H7 (cell line): ENCODE measurements around the gene SMARCC2. TPM values are rescaled to one million over a fixed set of nuclear protein-coding genes. Genes with fewer than 3 reads are reported as not detected.
A peak's percentile ranks its signal among the peaks of the same experiment; 100 is the strongest.
"Not testable (repeated sequence)": the region's sequence is repeated elsewhere in the genome, so short reads cannot be mapped to it uniquely, and the experiment has no call there.

ENCODE experiments used
- DNase-seq: peaks from one replicate; pipeline ENCODE4 v3.0.0; 2012
- H3K27me3 ChIP-seq: 2 replicates; pipeline ENCODE4 v1.6.0; 2011; ENCODE audit warnings: mild to moderate bottlenecking, low read length; ENCODE audit not compliant: control insufficient read depth, insufficient read depth
- H3K36me3 ChIP-seq: replicated peaks from 2 replicates; pipeline ENCODE4 v1.5.1; 2011; ENCODE audit warnings: low read length; ENCODE audit not compliant: control insufficient read depth, insufficient read depth
- H3K4me3 ChIP-seq: 2 replicates; pipeline ENCODE4 v1.5.1; 2011; ENCODE audit warnings: low read depth, mild to moderate bottlenecking, control low read depth, low read length, moderate library complexity; ENCODE audit not compliant: insufficient read depth
- total RNA-seq: library from RNA; depleted of rRNA; stranded (reverse); fragments of >200 nt; shearing (Covaris generic); gene quantifications from 2 replicates; pipeline ENCODE4 v1.2.3, GENCODE V29; 2014

The SMARCC2 gene
- total RNA-seq, 1 experiment from 2014 or later: 20.0 TPM

- DNase-seq: peak; percentile 66
- peaks cover 56% of the 10 kb centered on the region for H3K36me3 ChIP-seq
- no peaks in the 10 kb centered on the region for H3K27me3 ChIP-seq
- H3K4me3 ChIP-seq: no peak overlapping the region
Measured at GRCh38 chr12:56163533-56164344, 25.5 kb downstream of the SMARCC2 start.

GRCh38 chr12:56162468-56163290 is 26.6 kb downstream of the SMARCC2 start:
- Histone ChIP-seq H3K36me3 (peaks cover 52% of the 10 kb centered on the region), H3K4me3 (no peak overlapping the region), H3K27me3 (no peaks in the 10 kb centered on the region)
- DNase-seq: peak; percentile 52

- peaks cover 48% of the 10 kb centered on the region for H3K36me3 ChIP-seq
- H3K27me3 ChIP-seq: no peaks in the 10 kb centered on the region
- no peak overlapping the region for H3K4me3 ChIP-seq
- no peak for DNase-seq
Measured at GRCh38 chr12:56161690-56162351, 27.5 kb downstream of the SMARCC2 start.

- no peaks in the 10 kb centered on the region for H3K27me3 ChIP-seq
- H3K36me3 ChIP-seq: peaks cover 48% of the 10 kb centered on the region
- DNase-seq: no peak
- H3K4me3 ChIP-seq: no peak overlapping the region
Measured at GRCh38 chr12:56160894-56161689, 28.2 kb downstream of the SMARCC2 start.

- H3K4me3 ChIP-seq: peak overlapping the region; percentile 70
- H3K27me3 ChIP-seq: no peaks in the 10 kb centered on the region
- no peak for DNase-seq
- H3K36me3 ChIP-seq: peaks cover 46% of the 10 kb centered on the region
Measured at GRCh38 chr12:56160193-56160763, 29.0 kb downstream of the SMARCC2 start.

GRCh38 chr12:56159482-56160192 is 29.6 kb downstream of the SMARCC2 start:
- no peak for DNase-seq
- Histone ChIP-seq H3K36me3 (peaks cover 44% of the 10 kb centered on the region), H3K4me3 (peak overlapping the region; percentile 70), H3K27me3 (no peaks in the 10 kb centered on the region)

GRCh38 chr12:56158926-56159461 is 30.3 kb downstream of the SMARCC2 start:
- Histone ChIP-seq H3K4me3 (peak overlapping the region; percentile 70), H3K36me3 (peaks cover 43% of the 10 kb centered on the region), H3K27me3 (no peaks in the 10 kb centered on the region)
- DNase-seq: peak; percentile 76

- peak; percentile 95 for DNase-seq
- Histone ChIP-seq H3K4me3 (peak within 1 kb of the TSS; percentile 70), H3K36me3 (peaks cover 40% of the 10 kb centered on the region), H3K27me3 (no peaks in the 10 kb centered on the region)
Measured at GRCh38 chr12:56158029-56158925, 31.0 kb downstream of the SMARCC2 start, which contains the start of gene MYL6. Gene MYL6, plus strand, starts transcription at chr12:56158359. Its CDS starts 43 bp downstream, at chr12:56158402.

- Histone ChIP-seq H3K27me3 (no peaks in the 10 kb centered on the region), H3K4me3 (peak overlapping the region; percentile 44), H3K36me3 (peaks cover 36% of the 10 kb centered on the region)
- DNase-seq: peak; percentile 93
Measured at GRCh38 chr12:56157201-56158028, 31.9 kb downstream of the SMARCC2 start.

- H3K36me3 ChIP-seq: peaks cover 31% of the 10 kb centered on the region
- DNase-seq, H3K27me3 ChIP-seq: not testable (repeated sequence)
- H3K4me3 ChIP-seq: peak overlapping the region; percentile 44
Measured at GRCh38 chr12:56156464-56157200, 32.7 kb downstream of the SMARCC2 start.

- Histone ChIP-seq H3K36me3 (peaks cover 18% of the 10 kb centered on the region), H3K27me3 (no peaks in the 10 kb centered on the region), H3K4me3 (no peak overlapping the region)
- no peak for DNase-seq
Measured at GRCh38 chr12:56155256-56155845, 33.9 kb downstream of the SMARCC2 start.
